Stimulated activated CD8-positive, alpha-beta memory T cell treated with anti-CD3 and anti-CD28 coated beads, Interleukin-12 subunit alpha, Interleukin-12 subunit beta, amount 100 ng/mL, for 4 hours (primary cell): Measurements from ENCODE around the gene CCDC32.

Source experiments
- DNase-seq: peaks from one replicate; pipeline ENCODE4 v3.0.0-alpha.2; 2020; ENCODE audit warnings: low read depth

The CCDC32 gene

DNA sequence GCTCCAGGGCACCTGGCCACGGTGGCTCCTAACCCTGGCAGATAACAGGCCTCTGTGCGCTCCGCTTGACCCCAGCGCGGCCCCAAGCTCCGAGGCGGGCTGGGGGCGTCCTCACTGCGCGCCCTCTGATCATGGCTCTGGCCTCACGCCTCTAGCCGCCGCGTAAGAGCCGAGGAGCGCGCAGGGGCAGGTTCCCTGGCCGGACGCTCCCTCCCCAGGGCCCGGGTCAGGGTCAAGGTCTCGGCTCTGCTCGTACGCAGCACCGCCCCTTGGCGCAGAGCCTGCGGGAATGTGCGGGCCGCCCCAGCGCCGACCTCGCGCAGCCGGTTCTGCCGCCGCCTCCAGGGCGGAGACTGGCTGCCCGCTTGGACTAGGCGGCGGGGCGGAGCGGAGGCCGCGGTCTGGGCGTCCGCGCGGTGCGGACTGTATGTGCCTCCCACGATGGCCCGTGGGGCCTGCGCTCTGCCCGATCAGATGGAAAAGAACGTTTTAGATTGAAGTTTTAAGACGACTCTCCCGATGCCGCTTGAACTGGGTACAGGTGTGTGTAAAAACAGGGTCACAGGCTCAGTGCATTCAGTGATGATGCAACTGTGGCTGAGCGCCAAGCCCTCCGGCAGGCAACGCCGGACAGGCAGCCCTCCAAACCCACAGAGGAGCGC is 53.2 kb downstream of the CCDC32 start:
- no peak for DNase-seq

DNA sequence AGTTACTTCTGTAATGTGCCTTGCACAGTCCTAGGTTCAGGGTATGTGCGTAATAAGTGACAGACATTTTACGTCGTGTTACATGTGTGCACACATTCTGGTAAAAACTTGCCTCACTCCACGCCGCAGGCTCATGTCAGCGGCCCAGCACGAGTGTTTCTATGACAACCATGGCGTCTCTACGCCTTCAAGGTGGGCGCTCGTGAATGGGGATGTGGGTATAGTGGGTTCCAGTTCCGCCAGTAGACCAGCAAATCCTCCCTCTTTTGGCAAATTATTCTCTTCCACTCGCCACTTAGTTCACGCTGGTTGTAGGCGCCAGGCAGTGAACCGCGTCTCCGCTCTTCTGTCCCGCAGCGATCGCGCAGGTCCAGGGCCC is 53.8 kb downstream of the CCDC32 start:
- no peak for DNase-seq

DNA sequence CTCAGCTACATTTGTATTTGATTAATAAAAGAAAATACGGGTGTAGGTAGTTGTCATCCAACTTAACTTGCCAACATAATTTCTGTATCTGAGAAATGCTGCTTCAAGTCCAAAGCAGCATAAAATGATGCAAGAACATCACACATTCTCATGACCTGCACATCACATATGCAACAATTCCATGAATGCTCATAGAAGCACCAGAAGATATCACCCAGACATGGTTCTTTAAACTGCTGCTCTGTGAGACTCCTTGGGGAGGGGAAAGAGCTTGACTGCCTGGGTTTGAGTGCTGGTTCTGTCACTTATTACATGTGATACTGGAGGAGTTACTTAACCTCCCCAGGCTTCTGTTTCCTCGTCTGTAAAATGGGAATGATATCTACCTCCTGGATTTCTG is 54.6 kb downstream of the CCDC32 start:
- DNase-seq = no peak

DNA sequence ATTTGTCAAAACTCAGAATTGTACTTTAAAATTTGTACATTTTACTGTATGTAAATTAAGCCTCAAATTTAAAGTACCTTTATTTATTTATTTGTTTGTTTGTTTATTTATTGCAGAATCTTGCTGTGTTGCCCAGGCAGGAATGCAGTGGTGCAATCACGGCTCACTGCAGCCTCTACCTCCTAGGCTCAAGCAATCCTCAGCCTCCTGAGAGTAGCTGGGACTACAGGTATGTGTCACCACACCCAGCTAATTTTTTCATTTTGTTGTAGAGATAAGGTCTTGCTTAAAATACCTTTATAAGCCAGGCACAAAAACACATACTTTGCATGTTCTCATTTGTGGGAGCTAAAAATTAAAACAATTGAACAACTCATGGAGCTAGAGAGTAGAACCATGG is 56.6 kb downstream of the CCDC32 start:
- no peak for DNase-seq

DNA sequence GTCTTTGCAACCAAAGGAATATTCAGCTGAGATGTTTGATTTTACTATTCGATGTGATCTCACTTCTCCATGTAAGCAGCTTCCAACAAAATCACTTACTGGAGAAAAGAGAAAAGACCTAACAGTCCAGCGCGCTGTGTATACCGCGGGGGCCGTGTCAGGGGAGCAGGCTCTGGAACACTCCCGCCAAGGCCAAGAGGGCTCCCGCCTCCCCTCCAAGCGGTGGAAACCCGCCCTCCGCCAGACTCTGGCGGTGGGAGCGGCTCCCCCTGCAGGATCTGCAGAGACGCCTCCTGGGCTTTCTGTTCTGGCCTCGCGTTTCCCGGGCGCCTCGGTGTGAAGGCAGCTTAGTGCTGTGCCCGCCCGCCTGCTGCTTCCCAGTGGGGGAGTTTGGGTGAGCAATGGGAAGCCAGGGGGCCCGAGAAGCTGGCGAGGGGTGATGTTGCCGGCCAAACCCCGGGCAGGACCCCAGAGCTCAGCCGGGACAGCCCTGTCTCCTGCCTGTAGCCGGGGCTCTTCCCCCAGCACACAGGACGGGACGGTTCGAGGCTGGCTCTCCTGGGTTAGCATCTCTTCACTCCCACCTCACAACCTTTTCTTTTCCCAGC is 57.8 kb downstream of the CCDC32 start:
- DNase-seq = peak; percentile 39
